ENCODE measurements around the gene NDRG2.
A peak's percentile ranks its signal among the peaks of the same experiment; 100 is the strongest.

Gene NDRG2

GRCh38 chr14:20998139-20998538, 26.7 kb downstream of the NDRG2 start:
- TF ChIP-seq, protein P1, sequence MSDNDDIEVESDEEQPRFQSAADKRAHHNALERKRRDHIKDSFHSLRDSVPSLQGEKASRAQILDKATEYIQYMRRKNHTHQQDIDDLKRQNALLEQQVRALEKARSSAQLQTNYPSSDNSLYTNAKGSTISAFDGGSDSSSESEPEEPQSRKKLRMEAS (IDR thresholded peaks at IDR 0.05; ENCODE audit: low read depth, low read length) = no peak
- TF ChIP-seq CTCF (IDR thresholded peaks at IDR 0.05; ENCODE audit: low read depth, low read length) (no peak), POLR2A (IDR thresholded peaks at IDR 0.05; ENCODE audit: extremely low read depth, insufficient read length) (no peak)
- DNase-seq (ENCODE audit: low read depth) = no peak

GRCh38 chr14:20997564-20997963, 27.3 kb downstream of the NDRG2 start:
- DNase-seq (ENCODE audit: low read depth) = no peak
- TF ChIP-seq, protein P1 (IDR thresholded peaks at IDR 0.05; ENCODE audit: low read depth, low read length) = no peak
- TF ChIP-seq CTCF (IDR thresholded peaks at IDR 0.05; ENCODE audit: low read depth, low read length) (no peak), POLR2A (IDR thresholded peaks at IDR 0.05; ENCODE audit: extremely low read depth, insufficient read length) (no peak), MYC (IDR thresholded peaks at IDR 0.05; ENCODE audit: low read depth, low read length) (no peak)
- no peak overlapping the region for H3K4me3 ChIP-seq (ENCODE audit: low read depth, low read length)

More at GRCh38 chr14:20998139-20998538, 26.7 kb downstream of the NDRG2 start:
- H3K4me3 ChIP-seq (ENCODE audit: low read depth, low read length) = no peak overlapping the region

DNA sequence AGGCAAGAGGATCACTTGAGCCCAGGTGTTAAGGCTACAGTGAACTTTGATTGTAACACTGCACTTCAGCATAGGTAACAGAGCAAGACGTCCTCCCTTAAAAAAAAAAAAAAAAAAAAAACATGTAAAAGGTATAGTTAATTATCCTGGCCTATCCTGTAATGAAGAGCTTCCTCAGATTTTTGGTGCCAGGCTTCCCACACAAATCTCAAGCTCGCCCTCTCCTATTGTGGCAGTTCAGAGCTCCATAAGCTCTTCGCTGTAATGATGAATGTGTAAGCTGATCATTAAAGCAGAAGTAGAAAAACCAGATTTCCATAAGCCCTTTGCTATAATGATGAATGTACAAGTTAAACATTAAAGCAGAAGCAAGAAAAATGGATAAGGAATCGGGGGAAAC, 27.7 kb downstream of the NDRG2 start:
- no peak for DNase-seq (ENCODE audit: low read depth)
- TF ChIP-seq MYC (IDR thresholded peaks at IDR 0.05; ENCODE audit: low read depth, low read length) = no peak
- TF ChIP-seq, protein P1 (IDR thresholded peaks at IDR 0.05; ENCODE audit: low read depth, low read length) = no peak
- no peak for TF ChIP-seq POLR2A (IDR thresholded peaks at IDR 0.05; ENCODE audit: extremely low read depth, insufficient read length)
- no peak overlapping the region for H3K4me3 ChIP-seq (ENCODE audit: low read depth, low read length)

- H3K4me3 ChIP-seq (ENCODE audit: low read depth, low read length) = no peak overlapping the region
- TF ChIP-seq MYC (IDR thresholded peaks at IDR 0.05; ENCODE audit: low read depth, low read length) (no peak), POLR2A (IDR thresholded peaks at IDR 0.05; ENCODE audit: extremely low read depth, insufficient read length) (no peak), CTCF (IDR thresholded peaks at IDR 0.05; ENCODE audit: low read depth, low read length) (no peak)
- TF ChIP-seq, protein P1 (IDR thresholded peaks at IDR 0.05; ENCODE audit: low read depth, low read length) = no peak
- DNase-seq (ENCODE audit: low read depth) = no peak
Measured at GRCh38 chr14:20996521-20996920, 28.3 kb downstream of the NDRG2 start.

DNA sequence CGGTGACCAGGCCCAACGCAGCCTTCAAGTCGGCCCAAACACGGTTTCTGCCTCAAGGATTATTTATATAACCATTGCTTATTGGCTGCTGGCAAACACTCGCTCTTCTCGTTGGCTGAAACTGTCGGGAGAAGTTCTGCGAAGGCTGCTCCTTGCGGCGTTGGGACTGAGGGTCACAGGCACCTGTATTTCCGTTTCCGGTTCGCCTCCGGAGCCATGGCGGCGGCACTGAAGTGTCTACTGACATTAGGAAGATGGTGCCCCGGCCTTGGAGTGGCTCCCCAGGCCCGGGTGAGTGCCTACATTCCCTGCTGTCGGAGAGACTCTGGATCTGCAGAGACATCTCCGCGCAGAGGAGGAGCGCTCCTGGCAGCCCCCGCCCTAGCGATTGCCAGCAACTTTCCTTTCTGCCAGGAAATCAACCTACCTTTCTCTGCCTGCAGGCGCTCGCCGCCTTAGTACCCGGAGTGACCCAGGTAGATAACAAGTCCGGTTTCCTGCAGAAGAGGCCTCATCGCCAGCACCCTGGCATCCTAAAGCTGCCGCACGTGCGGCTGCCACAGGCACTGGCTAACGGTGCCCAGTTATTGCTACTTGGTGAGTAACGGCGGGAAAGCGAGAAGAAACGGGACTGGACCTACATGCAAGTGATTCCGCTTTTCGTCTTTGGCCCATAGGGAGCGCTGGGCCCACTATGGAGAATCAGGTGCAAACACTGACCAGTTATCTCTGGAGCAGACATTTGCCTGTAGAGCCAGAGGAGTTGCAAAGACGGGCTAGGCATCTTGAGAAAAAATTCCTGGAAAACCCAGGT, 34.9 kb downstream of the NDRG2 start, which contains the start of gene METTL17:
TSS of gene METTL17 (plus strand) at position 194 of the 814 bp plus-strand sequence. CDS start at position 217, 23 bp downstream.
- TF ChIP-seq POLR2A (IDR thresholded peaks at IDR 0.05; ENCODE audit: extremely low read depth, insufficient read length) (peak; percentile 59), CTCF (IDR thresholded peaks at IDR 0.05; ENCODE audit: low read depth, low read length) (peak; percentile 42), MYC (IDR thresholded peaks at IDR 0.05; ENCODE audit: low read depth, low read length) (peak; percentile 37; the same call in 1 of the 2 replicates)
- TF ChIP-seq, protein P1 (IDR thresholded peaks at IDR 0.05; ENCODE audit: low read depth, low read length) = peak; percentile 56
- peak within 1 kb of the TSS; percentile 97 for H3K4me3 ChIP-seq (ENCODE audit: low read depth, low read length)
- peak; percentile 98 for DNase-seq (ENCODE audit: low read depth)

DNA sequence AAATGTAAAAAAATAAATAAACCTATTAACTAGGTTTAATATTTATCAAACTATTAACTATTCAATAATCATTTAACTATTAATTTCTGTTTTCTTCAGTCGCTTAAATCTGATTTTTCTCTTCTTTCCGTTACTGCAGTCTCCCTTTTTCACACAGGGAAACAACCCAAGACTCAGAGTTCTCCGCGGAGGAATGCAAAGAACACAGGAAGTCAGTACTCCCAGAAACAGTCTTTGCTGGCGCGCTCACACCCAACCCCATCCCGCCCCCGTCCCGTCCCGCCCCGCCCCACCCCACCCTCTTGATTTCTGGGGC, 35.4 kb downstream of the NDRG2 start:
- H3K4me3 ChIP-seq (ENCODE audit: low read depth, low read length) = peak overlapping the region; percentile 59
- DNase-seq (ENCODE audit: low read depth) = no peak
- TF ChIP-seq POLR2A (IDR thresholded peaks at IDR 0.05; ENCODE audit: extremely low read depth, insufficient read length) = peak; percentile 34
- TF ChIP-seq CTCF (IDR thresholded peaks at IDR 0.05; ENCODE audit: low read depth, low read length) = no peak
